Upper lobe of left lung (tissue), 6 donors: ENCODE data around the gene MSMO1. TPM values are rescaled to one million over a fixed set of nuclear protein-coding genes. Genes with fewer than 3 reads are reported as not detected.
A peak's percentile ranks its signal among the peaks of the same experiment; 100 is the strongest.

ENCODE experiments used
- ATAC-seq, 2 donors: fragments of 200-7000 bp; cut with Tn5 transposase; one replicate each; pipeline ENCODE4 v1.9.1; 2022; ENCODE audit warnings: mild to moderate bottlenecking in 2 of 2, moderate library complexity in 2 of 2; ENCODE audit not compliant: low FRiP score in 2 of 2
- DNase-seq, 2 donors: peaks; one replicate each; pipeline ENCODE4 v3.0.0-alpha.2; 2019 to 2020
- H3K27ac ChIP-seq, 4 donors: fragments of 200-600 bp; sonication (generic); one replicate each; pipeline ENCODE4 v1.5.1; 2016 to 2019
- H3K27me3 ChIP-seq, 4 donors: fragments of 200-600 bp; sonication (generic); one replicate each; pipeline ENCODE4 v1.5.1; 2017 to 2019
- H3K36me3 ChIP-seq, 4 donors: fragments of 200-600 bp; sonication (generic); one replicate each; pipeline ENCODE4 v1.5.1; 2016 to 2019
- H3K4me1 ChIP-seq, 4 donors: fragments of 200-600 bp; sonication (generic); one replicate each; pipeline ENCODE4 v1.5.1; 2018 to 2019
- H3K4me3 ChIP-seq, 4 donors: fragments of 200-600 bp; sonication (generic); one replicate each; pipeline ENCODE4 v1.5.1; 2017 to 2019; ENCODE audit warnings: mild to moderate bottlenecking in 2 of 4, moderate library complexity in 1 of 4
- H3K9me3 ChIP-seq, 4 donors: fragments of 200-600 bp; sonication (generic); one replicate each; pipeline ENCODE4 v1.5.1; 2018 to 2019
- EP300 ChIP-seq, 4 donors: sonication (generic); formaldehyde crosslinking; IDR thresholded peaks; one replicate each; pipeline ENCODE4 v1.5.1; 2017; ENCODE audit warnings: antibody characterized with exemption in 4 of 4, control low read depth in 2 of 4
- POLR2A ChIP-seq, 4 donors: fragments of 450-650 bp; IDR thresholded peaks; one replicate each; pipeline ENCODE4 v1.5.1; 2016 to 2017; ENCODE audit warnings: antibody characterized with exemption in 4 of 4, mild to moderate bottlenecking in 2 of 4
- POLR2AphosphoS5 ChIP-seq, 2 donors: sonication (generic); formaldehyde crosslinking; IDR thresholded peaks; one replicate each; pipeline ENCODE4 v1.5.1; 2017; ENCODE audit warnings: antibody characterized with exemption in 2 of 2
- WGBS, 2 donors: methylation state at CpG; one replicate each; pipeline ENCODE4 v1.1.5; 2017 to 2018; 5-methylcytosine and 5-hydroxymethylcytosine counted together
- total RNA-seq, 6 donors: library from RNA; depleted of rRNA in 4 of 6; stranded (reverse); fragments of >200 nt in 4 of 6; gene quantifications; one replicate each; pipeline versions ENCODE4 v1.1.0 to v1.2.1, GENCODE V29; 2016 to 2021
- TF ChIP-seq, protein P1 (sequence below), 6 experiments: fragments of 450-650 bp in 4 of 6; fragments of 200-600 bp in 2 of 6; sonication (generic) in 2 of 6; IDR thresholded peaks; one replicate each; pipeline ENCODE4 v1.5.1; 2016 to 2019; ENCODE audit warnings: antibody characterized with exemption in 6 of 6
- donor health status: DM: no; HTN: no; CAD: no; lungs with moderate emphysema.
- donor health status: DM: no; HTN: yes; CAD: no; lungs with severe emphysema.

Gene MSMO1
- total RNA-seq, 6 donors from 2014 or later = 21.0 to 193 (median 125) TPM

DNA sequence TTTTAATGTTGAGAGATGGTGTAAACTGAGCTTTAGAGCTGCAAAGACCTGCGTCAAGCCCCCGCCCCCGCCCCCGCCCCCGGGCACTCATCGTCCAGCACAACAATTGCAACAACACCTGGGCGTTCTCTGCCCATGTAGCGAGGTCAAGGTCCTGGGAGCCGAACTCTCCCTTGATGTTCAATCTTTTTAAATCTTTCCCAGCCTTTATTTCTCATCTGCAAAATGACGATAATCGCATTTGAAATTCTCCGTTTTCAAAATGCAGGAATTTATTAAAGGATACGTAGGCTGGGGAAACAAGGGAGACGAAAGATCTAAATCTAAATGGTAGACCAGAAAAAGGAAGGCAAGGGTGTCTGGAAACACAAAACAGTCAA is 648 bp upstream of the MSMO1 start:
- peak overlapping the region; percentile 15 to 99 (median 80) for H3K4me3 ChIP-seq
- DNase-seq (peak in 1 of 2 donors; percentile 66), ATAC-seq (peak; percentile 25 to 60)
- 0 to 1% methylated on average over 11 to 14 of the region's 14 CpGs for WGBS, 2 donors
- peaks cover 18 to 29% (median 25%) of the 10 kb centered on the region in 4 donors for H3K4me1 ChIP-seq
- H3K9me3 ChIP-seq = no peaks in the 10 kb centered on the region
- peak overlapping the region; percentile 78 to 91 (median 84) for H3K27ac ChIP-seq
- peaks cover 0 to 9% (median 1%) of the 10 kb centered on the region in 4 donors for H3K36me3 ChIP-seq
- TF ChIP-seq POLR2A (IDR thresholded peaks at IDR 0.05) (peak in 2 of 4 donors; percentile 17 to 18), POLR2AphosphoS5 (IDR thresholded peaks at IDR 0.05) (no peak)
- no peaks in the 10 kb centered on the region for H3K27me3 ChIP-seq

DNA sequence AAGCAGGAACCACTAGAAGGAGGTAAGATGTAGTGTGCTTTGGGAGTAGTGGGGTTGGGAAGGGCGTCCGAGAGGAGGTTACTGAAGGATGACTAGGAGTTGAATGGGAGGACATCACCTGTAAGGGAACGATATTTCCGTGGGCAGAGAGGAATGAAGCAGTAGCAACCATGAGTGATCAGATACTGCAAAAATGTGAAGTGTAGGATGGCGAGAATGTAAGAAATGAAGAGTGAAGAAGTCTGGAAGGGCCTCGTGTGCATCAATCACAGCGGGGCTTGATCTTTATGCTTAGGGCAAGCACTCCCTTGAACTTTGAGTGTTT is 594 bp downstream of the MSMO1 start:
- no peak for ATAC-seq
- 0 to 2% methylated on average over 7 of the region's 7 CpGs for WGBS, 2 donors

DNA sequence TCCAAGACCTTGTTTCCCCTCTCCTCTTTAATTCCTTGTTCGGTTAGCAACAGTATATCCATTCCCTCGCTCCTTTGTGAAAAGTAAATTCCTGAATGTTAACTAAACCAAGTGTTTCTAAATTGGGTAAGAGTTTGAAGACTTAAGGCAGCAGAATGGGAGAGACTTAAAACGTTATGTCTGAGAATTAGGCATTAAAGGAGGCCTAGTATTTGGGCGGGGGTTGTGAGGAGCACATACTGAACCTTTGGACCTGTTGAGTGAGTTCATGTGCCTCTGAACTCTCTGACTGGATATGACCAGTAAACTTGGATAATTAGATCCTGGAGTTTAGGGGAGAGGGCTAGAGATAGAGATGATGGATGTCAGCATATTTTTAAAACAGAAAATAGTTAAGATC is 1.2 kb downstream of the MSMO1 start:
- TF ChIP-seq POLR2A (IDR thresholded peaks at IDR 0.05) = no peak
- TF ChIP-seq, protein P1, sequence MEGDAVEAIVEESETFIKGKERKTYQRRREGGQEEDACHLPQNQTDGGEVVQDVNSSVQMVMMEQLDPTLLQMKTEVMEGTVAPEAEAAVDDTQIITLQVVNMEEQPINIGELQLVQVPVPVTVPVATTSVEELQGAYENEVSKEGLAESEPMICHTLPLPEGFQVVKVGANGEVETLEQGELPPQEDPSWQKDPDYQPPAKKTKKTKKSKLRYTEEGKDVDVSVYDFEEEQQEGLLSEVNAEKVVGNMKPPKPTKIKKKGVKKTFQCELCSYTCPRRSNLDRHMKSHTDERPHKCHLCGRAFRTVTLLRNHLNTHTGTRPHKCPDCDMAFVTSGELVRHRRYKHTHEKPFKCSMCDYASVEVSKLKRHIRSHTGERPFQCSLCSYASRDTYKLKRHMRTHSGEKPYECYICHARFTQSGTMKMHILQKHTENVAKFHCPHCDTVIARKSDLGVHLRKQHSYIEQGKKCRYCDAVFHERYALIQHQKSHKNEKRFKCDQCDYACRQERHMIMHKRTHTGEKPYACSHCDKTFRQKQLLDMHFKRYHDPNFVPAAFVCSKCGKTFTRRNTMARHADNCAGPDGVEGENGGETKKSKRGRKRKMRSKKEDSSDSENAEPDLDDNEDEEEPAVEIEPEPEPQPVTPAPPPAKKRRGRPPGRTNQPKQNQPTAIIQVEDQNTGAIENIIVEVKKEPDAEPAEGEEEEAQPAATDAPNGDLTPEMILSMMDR (IDR thresholded peaks at IDR 0.05) = no peak
- no peak for TF ChIP-seq POLR2AphosphoS5 (IDR thresholded peaks at IDR 0.05)
- no peak for TF ChIP-seq EP300 (IDR thresholded peaks at IDR 0.05)
- H3K9me3 ChIP-seq = no peaks in the 10 kb centered on the region
- H3K4me1 ChIP-seq = peaks cover 18 to 30% (median 26%) of the 10 kb centered on the region in 4 donors
- DNase-seq (no peak), ATAC-seq (no peak)
- peak overlapping the region in 3 of 4 donors; percentile 77 to 99 (median 82) for H3K4me3 ChIP-seq
- peaks cover 0 to 13% (median 3%) of the 10 kb centered on the region in 4 donors for H3K36me3 ChIP-seq
- WGBS, 2 donors = 38 to 48% methylated on average over 4 of the region's 4 CpGs
- H3K27ac ChIP-seq = peak overlapping the region in 2 of 4 donors; percentile 91 to 95
- no peaks in the 10 kb centered on the region for H3K27me3 ChIP-seq

More for the DNA sequence above, 594 bp downstream of the MSMO1 start:
- TF ChIP-seq POLR2AphosphoS5 (IDR thresholded peaks at IDR 0.05) = no peak
- TF ChIP-seq, protein P1 (IDR thresholded peaks at IDR 0.05) = no peak
- TF ChIP-seq POLR2A (IDR thresholded peaks at IDR 0.05) = no peak
- no peak for TF ChIP-seq EP300 (IDR thresholded peaks at IDR 0.05)
- H3K4me3 ChIP-seq = peak overlapping the region; percentile 77 to 99 (median 80)
- H3K36me3 ChIP-seq = peaks cover 0 to 9% (median 3%) of the 10 kb centered on the region in 4 donors
- no peaks in the 10 kb centered on the region for H3K9me3 ChIP-seq
- H3K27ac ChIP-seq = peak overlapping the region; percentile 35 to 95 (median 73)
- no peaks in the 10 kb centered on the region for H3K27me3 ChIP-seq
- H3K4me1 ChIP-seq = peaks cover 18 to 30% (median 26%) of the 10 kb centered on the region in 4 donors
- no peak for DNase-seq

DNA sequence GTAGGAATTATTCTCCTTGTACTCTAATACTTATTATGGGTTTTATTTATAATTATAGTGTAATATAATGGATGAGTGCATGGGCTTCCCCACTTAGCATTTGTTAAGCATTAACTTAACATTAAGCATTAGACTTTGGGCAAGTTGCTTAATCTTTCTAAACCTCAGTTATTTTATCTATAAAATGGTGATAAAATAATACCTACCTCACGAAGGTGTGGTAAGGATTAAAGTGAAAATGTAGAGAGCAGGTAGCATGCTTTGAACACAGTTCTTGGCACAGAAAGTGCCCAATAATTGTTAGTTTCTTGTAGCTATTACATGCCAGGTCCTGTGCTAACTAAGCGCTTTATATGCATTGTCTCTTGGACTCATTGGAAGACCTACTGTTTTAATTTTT is 2.6 kb downstream of the MSMO1 start:
- 83 to 88% methylated on average over 2 of the region's 2 CpGs for WGBS, 2 donors
- no peak for ATAC-seq
- H3K27ac ChIP-seq = peak overlapping the region in 1 of 4 donors; percentile 50
- H3K4me1 ChIP-seq = peaks cover 18 to 30% (median 26%) of the 10 kb centered on the region in 4 donors
- H3K9me3 ChIP-seq = no peaks in the 10 kb centered on the region
- peaks cover 0 to 26% (median 3%) of the 10 kb centered on the region in 4 donors for H3K36me3 ChIP-seq
- TF ChIP-seq POLR2AphosphoS5 (IDR thresholded peaks at IDR 0.05) (no peak), POLR2A (IDR thresholded peaks at IDR 0.05) (no peak), EP300 (IDR thresholded peaks at IDR 0.05) (no peak)
- TF ChIP-seq, protein P1 (IDR thresholded peaks at IDR 0.05) = no peak
- H3K4me3 ChIP-seq = peak overlapping the region in 3 of 4 donors; percentile 77 to 99 (median 82)
- no peaks in the 10 kb centered on the region for H3K27me3 ChIP-seq
- DNase-seq = no peak

DNA sequence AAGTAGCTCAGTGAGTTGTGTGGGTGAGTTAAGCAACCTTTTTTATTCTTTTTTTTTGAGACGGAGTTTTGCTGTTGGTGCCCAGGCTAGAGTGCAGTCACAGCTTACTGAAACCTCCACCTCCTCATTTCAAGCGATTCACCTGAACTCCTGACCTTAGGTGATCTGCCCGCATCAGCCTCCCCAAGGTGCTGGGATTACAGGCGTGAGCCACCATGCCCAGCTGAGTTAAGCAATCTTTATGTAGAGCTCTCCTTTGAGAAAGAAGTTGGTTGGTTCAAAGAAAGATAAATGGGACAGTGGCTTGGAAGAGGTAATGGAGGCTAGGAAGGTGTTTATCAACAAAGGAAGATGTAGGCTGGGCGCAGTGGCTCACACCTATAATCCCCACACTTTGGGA is 3.2 kb downstream of the MSMO1 start:
- no peak for ATAC-seq
- H3K36me3 ChIP-seq = peaks cover 0 to 32% (median 3%) of the 10 kb centered on the region in 4 donors
- TF ChIP-seq POLR2A (IDR thresholded peaks at IDR 0.05) (no peak), EP300 (IDR thresholded peaks at IDR 0.05) (no peak), POLR2AphosphoS5 (IDR thresholded peaks at IDR 0.05) (no peak)
- TF ChIP-seq, protein P1 (IDR thresholded peaks at IDR 0.05) = no peak
- peaks cover 18 to 34% (median 25%) of the 10 kb centered on the region in 4 donors for H3K4me1 ChIP-seq
- no peaks in the 10 kb centered on the region for H3K9me3 ChIP-seq
- H3K4me3 ChIP-seq = peak overlapping the region in 3 of 4 donors; percentile 5 to 99 (median 77)
- DNase-seq = no peak
- 73 to 89% methylated on average over 5 of the region's 5 CpGs for WGBS, 2 donors
- H3K27ac ChIP-seq = no peak overlapping the region
- no peaks in the 10 kb centered on the region for H3K27me3 ChIP-seq
